ENCODE results near the gene LRIG2. TPM values are rescaled to one million over a fixed set of nuclear protein-coding genes. Genes with fewer than 3 reads are reported as not detected.

The LRIG2 gene
- total RNA-seq, 1 experiment from 2014 or later = 23.2 TPM

DNA sequence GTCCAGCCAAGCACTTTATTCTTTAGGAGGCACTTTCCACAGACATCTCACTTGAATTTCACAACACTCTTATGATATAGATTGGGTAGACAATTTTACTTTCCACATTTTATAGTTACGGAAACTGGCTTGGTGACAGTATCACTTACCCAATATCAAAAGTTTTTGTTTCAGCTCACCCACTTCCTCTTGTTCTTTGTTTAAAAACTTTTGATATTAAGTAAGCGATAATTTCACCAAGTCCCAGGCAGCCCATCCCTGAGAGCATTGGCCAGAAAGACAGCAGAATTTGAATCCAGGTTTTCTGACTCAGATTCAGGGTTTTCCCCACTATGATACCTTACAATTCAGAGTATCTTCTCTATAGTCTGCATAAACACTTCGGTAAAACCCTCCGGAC, 60.0 kb downstream of the LRIG2 start:
- WGBS (ENCODE audit: extremely low coverage, insufficient read length, low lambda C conversion rate) = no CpG with 5 or more reads among the region's 4 CpGs
- Mint-ChIP-seq H3K27me3 (ENCODE audit: low read depth) (no peaks in the 10 kb centered on the region; the same call in 1 of the 2 replicates), H3K4me1 (peaks cover 10% of the 10 kb centered on the region in 2 experiments), H3K36me3 (ENCODE audit: insufficient read depth in 1 of 3, low read depth in 3 of 3) (peaks cover 0 to 18% (median 1%) of the 10 kb centered on the region in 3 experiments; a peak in 4 of 7 replicates), H3K27ac (no peak overlapping the region; a peak in 1 of 7 replicates), H3K4me3 (no peak overlapping the region), H3K9me3 (no peaks in the 10 kb centered on the region; a peak in 1 of 5 replicates)
- H3K4me2 ChIP-seq (ENCODE audit: insufficient read depth, insufficient read length, low read length) = no peak overlapping the region
- H4K91ac ChIP-seq (ENCODE audit: insufficient read length, low read depth, low read length) = no peak overlapping the region
- H2BK15ac ChIP-seq (ENCODE audit: low read depth, low read length) = no peak overlapping the region
- no peak overlapping the region for H3K14ac ChIP-seq (ENCODE audit: insufficient read depth, low read length)
- no peak overlapping the region for H3K56ac ChIP-seq (ENCODE audit: insufficient read length, low read depth, low read length)
- no peak for DNase-seq
- H3K4ac ChIP-seq (ENCODE audit: low read depth, low read length) = no peak overlapping the region
- no peak overlapping the region for H2AFZ ChIP-seq (ENCODE audit: low read length)
- no peak overlapping the region for H3T11ph ChIP-seq (ENCODE audit: low read length)
- no peak overlapping the region for H4K8ac ChIP-seq (replicated peaks; ENCODE audit: insufficient read length, low read depth, low read length)
- H3K23me2 ChIP-seq (ENCODE audit: insufficient read length, low read depth, low read length, poor library complexity, severe bottlenecking) = no peaks in the 10 kb centered on the region
- no peak overlapping the region for H2BK20ac ChIP-seq (ENCODE audit: low read depth, low read length, poor library complexity, severe bottlenecking)
- H3K27me3 ChIP-seq (ENCODE audit: insufficient read depth, low read length) = no peaks in the 10 kb centered on the region
- no peak overlapping the region for H2AK5ac ChIP-seq (ENCODE audit: insufficient read length, low read length)
- H3K18ac ChIP-seq (ENCODE audit: insufficient read length, low read depth, low read length) = no peak overlapping the region
- H2BK12ac ChIP-seq (ENCODE audit: insufficient read length, low read depth, low read length) = no peak overlapping the region
- H3K79me2 ChIP-seq (ENCODE audit: insufficient read depth, low read length) = no peaks in the 10 kb centered on the region
- no peaks in the 10 kb centered on the region for H3K79me1 ChIP-seq (ENCODE audit: insufficient read depth, low read depth, low read length, poor library complexity, severe bottlenecking)
- no peak overlapping the region for H4K5ac ChIP-seq (ENCODE audit: insufficient read length, low read depth, low read length)
- H3K23ac ChIP-seq (ENCODE audit: insufficient read length, low read depth, low read length) = no peak overlapping the region
- no peak overlapping the region for H2BK5ac ChIP-seq (ENCODE audit: insufficient read length, low read length)
- TF ChIP-seq, protein P1, sequence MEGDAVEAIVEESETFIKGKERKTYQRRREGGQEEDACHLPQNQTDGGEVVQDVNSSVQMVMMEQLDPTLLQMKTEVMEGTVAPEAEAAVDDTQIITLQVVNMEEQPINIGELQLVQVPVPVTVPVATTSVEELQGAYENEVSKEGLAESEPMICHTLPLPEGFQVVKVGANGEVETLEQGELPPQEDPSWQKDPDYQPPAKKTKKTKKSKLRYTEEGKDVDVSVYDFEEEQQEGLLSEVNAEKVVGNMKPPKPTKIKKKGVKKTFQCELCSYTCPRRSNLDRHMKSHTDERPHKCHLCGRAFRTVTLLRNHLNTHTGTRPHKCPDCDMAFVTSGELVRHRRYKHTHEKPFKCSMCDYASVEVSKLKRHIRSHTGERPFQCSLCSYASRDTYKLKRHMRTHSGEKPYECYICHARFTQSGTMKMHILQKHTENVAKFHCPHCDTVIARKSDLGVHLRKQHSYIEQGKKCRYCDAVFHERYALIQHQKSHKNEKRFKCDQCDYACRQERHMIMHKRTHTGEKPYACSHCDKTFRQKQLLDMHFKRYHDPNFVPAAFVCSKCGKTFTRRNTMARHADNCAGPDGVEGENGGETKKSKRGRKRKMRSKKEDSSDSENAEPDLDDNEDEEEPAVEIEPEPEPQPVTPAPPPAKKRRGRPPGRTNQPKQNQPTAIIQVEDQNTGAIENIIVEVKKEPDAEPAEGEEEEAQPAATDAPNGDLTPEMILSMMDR (conservative IDR thresholded peaks at IDR 0.05) = no peak
- H4K20me1 ChIP-seq (ENCODE audit: control insufficient read depth, insufficient read depth, insufficient read length) = no peaks in the 10 kb centered on the region
- no peaks in the 10 kb centered on the region for H3K9me3 ChIP-seq (ENCODE audit: control insufficient read depth, low read depth, low read length)
- no peak overlapping the region for H3K27ac ChIP-seq (ENCODE audit: insufficient read length, low read depth, low read length)
- no peak overlapping the region for H3K9ac ChIP-seq (ENCODE audit: extremely low read depth, insufficient read length, low read length)
- no peak overlapping the region for H2BK120ac ChIP-seq (ENCODE audit: low read depth, low read length, poor library complexity, severe bottlenecking)
- no peaks in the 10 kb centered on the region for H3K4me1 ChIP-seq (ENCODE audit: insufficient read depth, low read length)
